ENCODE data around the gene C4B.

DNA sequence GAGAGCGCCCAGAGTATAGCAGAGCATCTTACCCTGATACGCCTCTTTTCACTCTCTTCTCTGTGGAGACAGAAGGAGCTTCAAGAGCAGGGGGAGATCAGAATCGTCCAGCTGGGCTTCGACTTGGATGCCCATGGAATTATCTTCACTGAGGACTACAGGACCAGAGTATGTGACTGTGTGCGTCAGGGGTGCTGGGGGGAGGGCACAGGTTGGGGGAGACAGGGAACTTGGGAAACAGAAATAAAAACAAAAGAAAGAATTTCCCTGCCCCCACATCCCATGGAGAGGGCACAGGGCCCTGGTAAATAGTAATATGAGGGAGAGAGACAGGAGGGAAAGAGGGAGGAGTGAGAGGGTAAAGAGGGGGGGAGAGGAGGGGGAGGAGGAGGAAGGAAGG is 35.8 kb upstream of the C4B start:
- TF ChIP-seq POLR2A (IDR thresholded peaks at IDR 0.05; ENCODE audit: low read length) = no peak
- TF ChIP-seq BHLHE40 (IDR thresholded peaks at IDR 0.05; ENCODE audit: low read depth, low read length) = no peak
- TF ChIP-seq EP300 (IDR thresholded peaks at IDR 0.05) = no peak
- TF ChIP-seq CBX8 (IDR thresholded peaks at IDR 0.05) = no peak
